Dendritic cell treated with granulocyte-macrophage colony-stimulating factor and Interleukin-4, amounts not matched to agents 40 ng/mL and 50 ng/mL, for 4 days (primary cell): ENCODE results near the gene ATP1A3.

Experiments used
- H3K27ac Mint-ChIP-seq: one replicate; pipeline ENCODE4 v1.8.0; 2022; ENCODE audit warnings: mild to moderate bottlenecking, mixed read lengths
- H3K27me3 Mint-ChIP-seq: one replicate; pipeline ENCODE4 v1.8.0; 2022; ENCODE audit warnings: mild to moderate bottlenecking, mixed read lengths
- H3K36me3 Mint-ChIP-seq: one replicate; pipeline ENCODE4 v1.8.0; 2022; ENCODE audit warnings: low read depth, mixed read lengths
- H3K4me1 Mint-ChIP-seq: one replicate; pipeline ENCODE4 v1.8.0; 2022; ENCODE audit warnings: low read depth, mixed read lengths
- H3K4me3 Mint-ChIP-seq: one replicate; pipeline ENCODE4 v1.8.0; 2022; ENCODE audit warnings: mild to moderate bottlenecking, moderate library complexity, mixed read lengths
- H3K9me3 Mint-ChIP-seq: one replicate; pipeline ENCODE4 v1.8.0; 2022; ENCODE audit warnings: mixed read lengths
- intact Hi-C: fragments of 100-400 bp; cut with micrococcal nuclease; formaldehyde crosslinking; loops from one replicate; pipeline ENCODE4 v1.15.0; 2022

ATP1A3 gene

GRCh38 chr19:41928754-41929535 lies 65.1 kb downstream of the ATP1A3 start:
- H3K27me3 Mint-ChIP-seq, result peaks cover 56% of the 10 kb centered on the region
- intact Hi-C loops, result no loop called here
- no peaks in the 10 kb centered on the region for H3K9me3 Mint-ChIP-seq
- H3K27ac Mint-ChIP-seq, result no peak overlapping the region
- H3K36me3 Mint-ChIP-seq, result no peaks in the 10 kb centered on the region
- H3K4me1 Mint-ChIP-seq, result peaks cover 22% of the 10 kb centered on the region
- peak overlapping the region; percentile 52 for H3K4me3 Mint-ChIP-seq

- H3K4me1 Mint-ChIP-seq, result peaks cover 18% of the 10 kb centered on the region
- intact Hi-C loops, result no loop called here
- no peak within 1 kb of the TSS for H3K27ac Mint-ChIP-seq
- H3K9me3 Mint-ChIP-seq, result no peaks in the 10 kb centered on the region
- H3K27me3 Mint-ChIP-seq, result peaks cover 51% of the 10 kb centered on the region
- peak within 1 kb of the TSS; percentile 72 for H3K4me3 Mint-ChIP-seq
- H3K36me3 Mint-ChIP-seq, result no peaks in the 10 kb centered on the region
Observed at GRCh38 chr19:41928221-41928683, 65.8 kb downstream of the ATP1A3 start, which contains the start of gene ERFL. Gene ERFL, minus strand, starts transcription at chr19:41928449. Its CDS starts 15,530 bp downstream, at chr19:41912919.

GRCh38 chr19:41927497-41928192 lies 66.4 kb downstream of the ATP1A3 start:
- Mint-ChIP-seq H3K9me3 (no peaks in the 10 kb centered on the region), H3K36me3 (no peaks in the 10 kb centered on the region), H3K27me3 (peaks cover 51% of the 10 kb centered on the region), H3K4me1 (peaks cover 21% of the 10 kb centered on the region), H3K4me3 (peak overlapping the region; percentile 72), H3K27ac (no peak overlapping the region)
- intact Hi-C loops, result no loop called here

- Mint-ChIP-seq H3K4me1 (peaks cover 27% of the 10 kb centered on the region), H3K36me3 (no peaks in the 10 kb centered on the region), H3K27me3 (peaks cover 50% of the 10 kb centered on the region), H3K27ac (no peak overlapping the region), H3K4me3 (no peak overlapping the region), H3K9me3 (no peaks in the 10 kb centered on the region)
- intact Hi-C loops, result no loop called here
Observed at GRCh38 chr19:41926763-41927496, 67.1 kb downstream of the ATP1A3 start.

GRCh38 chr19:41926028-41926762 lies 67.8 kb downstream of the ATP1A3 start:
- Mint-ChIP-seq H3K27me3 (peaks cover 52% of the 10 kb centered on the region), H3K4me3 (no peak overlapping the region), H3K9me3 (no peaks in the 10 kb centered on the region), H3K27ac (no peak overlapping the region), H3K36me3 (no peaks in the 10 kb centered on the region), H3K4me1 (peaks cover 32% of the 10 kb centered on the region)
- intact Hi-C loops, result no loop called here

- H3K9me3 Mint-ChIP-seq, result no peaks in the 10 kb centered on the region
- peaks cover 49% of the 10 kb centered on the region for H3K27me3 Mint-ChIP-seq
- H3K4me1 Mint-ChIP-seq, result peaks cover 34% of the 10 kb centered on the region
- no peaks in the 10 kb centered on the region for H3K36me3 Mint-ChIP-seq
- intact Hi-C loops, result no loop called here
- no peak overlapping the region for H3K27ac Mint-ChIP-seq
- no peak overlapping the region for H3K4me3 Mint-ChIP-seq
Observed at GRCh38 chr19:41925208-41926003, 68.6 kb downstream of the ATP1A3 start.

GRCh38 chr19:41924151-41925145 lies 69.6 kb downstream of the ATP1A3 start:
- intact Hi-C loops, result no loop called here
- Mint-ChIP-seq H3K27me3 (peaks cover 39% of the 10 kb centered on the region), H3K27ac (no peak overlapping the region), H3K9me3 (no peaks in the 10 kb centered on the region), H3K4me1 (peaks cover 34% of the 10 kb centered on the region), H3K4me3 (no peak overlapping the region), H3K36me3 (no peaks in the 10 kb centered on the region)

- H3K27me3 Mint-ChIP-seq, result peaks cover 30% of the 10 kb centered on the region
- no peaks in the 10 kb centered on the region for H3K36me3 Mint-ChIP-seq
- H3K9me3 Mint-ChIP-seq, result no peaks in the 10 kb centered on the region
- intact Hi-C loops, result no loop called here
- H3K27ac Mint-ChIP-seq, result no peak overlapping the region
- H3K4me1 Mint-ChIP-seq, result peaks cover 24% of the 10 kb centered on the region
- no peak overlapping the region for H3K4me3 Mint-ChIP-seq
Observed at GRCh38 chr19:41923045-41923788, 70.8 kb downstream of the ATP1A3 start.

GRCh38 chr19:41922585-41922984 lies 71.4 kb downstream of the ATP1A3 start:
- peaks cover 20% of the 10 kb centered on the region for H3K4me1 Mint-ChIP-seq
- H3K27me3 Mint-ChIP-seq, result peaks cover 27% of the 10 kb centered on the region
- H3K4me3 Mint-ChIP-seq, result no peak overlapping the region
- intact Hi-C loops, result no loop called here
- no peaks in the 10 kb centered on the region for H3K36me3 Mint-ChIP-seq
- no peak overlapping the region for H3K27ac Mint-ChIP-seq
- H3K9me3 Mint-ChIP-seq, result no peaks in the 10 kb centered on the region

GRCh38 chr19:41921577-41922576 lies 72.2 kb downstream of the ATP1A3 start:
- Mint-ChIP-seq H3K27ac (peak overlapping the region; percentile 3), H3K4me3 (no peak overlapping the region)
- intact Hi-C loops, result no loop called here

More at GRCh38 chr19:41921577-41922576, 72.2 kb downstream of the ATP1A3 start:
- no peaks in the 10 kb centered on the region for H3K9me3 Mint-ChIP-seq
- H3K27me3 Mint-ChIP-seq, result peaks cover 27% of the 10 kb centered on the region
- peaks cover 20% of the 10 kb centered on the region for H3K4me1 Mint-ChIP-seq
- no peaks in the 10 kb centered on the region for H3K36me3 Mint-ChIP-seq
